ENCODE measurements around the gene GNG2.
A peak's percentile ranks its signal among the peaks of the same experiment; 100 is the strongest.

The GNG2 gene

GRCh38 chr14:51998348-51998747 lies 137.9 kb downstream of the GNG2 start:
- no peak for DNase-seq (ENCODE audit: low spot score)

- no peak for DNase-seq (ENCODE audit: low spot score)
Observed at GRCh38 chr14:51999084-51999483, 138.7 kb downstream of the GNG2 start.

DNA sequence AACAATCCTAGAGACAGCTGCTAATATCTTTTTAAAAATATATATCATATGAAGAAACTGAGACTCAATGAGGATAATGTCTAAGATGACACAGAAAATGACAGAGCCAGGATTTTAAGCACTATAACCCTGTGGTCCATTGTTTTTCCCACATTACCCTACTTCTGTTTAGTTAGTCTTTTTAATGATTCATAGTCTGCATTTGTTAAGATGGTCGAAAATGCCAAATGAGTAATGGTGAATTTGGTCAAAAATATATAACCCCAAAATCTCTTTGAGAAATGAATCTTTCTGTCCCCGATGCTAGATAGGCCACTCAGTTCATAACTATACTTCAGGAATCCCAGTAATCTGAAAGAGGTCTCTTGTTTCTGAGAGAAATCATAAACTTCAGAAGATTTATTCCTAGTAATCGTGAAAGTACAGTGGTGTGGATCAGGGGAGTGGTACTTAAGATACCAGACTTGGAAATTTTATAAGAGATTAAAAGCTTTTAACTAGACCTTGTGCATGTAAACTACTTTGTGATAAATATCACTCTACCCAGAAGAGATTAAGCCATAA lies 139.7 kb downstream of the GNG2 start:
- no peak for DNase-seq (ENCODE audit: low spot score)

DNA sequence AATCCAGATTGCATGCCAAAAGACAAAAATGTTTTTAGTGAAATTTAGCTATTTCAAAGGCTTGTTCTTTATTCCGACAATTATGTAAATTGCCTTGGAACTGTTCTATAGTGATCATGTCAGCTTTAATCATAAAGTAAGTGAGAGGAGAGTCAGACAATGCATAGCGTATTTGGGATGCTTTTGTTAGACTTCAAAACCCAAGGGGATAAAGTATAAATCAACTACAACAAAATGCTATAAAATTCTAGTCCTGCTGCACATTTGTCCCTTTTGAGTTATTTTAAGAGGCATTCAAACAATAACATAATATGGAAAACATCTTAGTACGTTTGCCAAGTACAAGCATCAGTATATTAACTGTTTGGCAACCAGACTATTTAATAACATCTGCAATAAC lies 140.3 kb downstream of the GNG2 start:
- no peak for DNase-seq (ENCODE audit: low spot score)

- DNase-seq (ENCODE audit: low spot score), result no peak
Observed at GRCh38 chr14:52002542-52002941, 142.1 kb downstream of the GNG2 start.

GRCh38 chr14:52003324-52003723 lies 142.9 kb downstream of the GNG2 start:
- no peak for DNase-seq (ENCODE audit: low spot score)

- no peak for DNase-seq (ENCODE audit: low spot score)
Observed at GRCh38 chr14:52005625-52006024, 145.2 kb downstream of the GNG2 start.

DNA sequence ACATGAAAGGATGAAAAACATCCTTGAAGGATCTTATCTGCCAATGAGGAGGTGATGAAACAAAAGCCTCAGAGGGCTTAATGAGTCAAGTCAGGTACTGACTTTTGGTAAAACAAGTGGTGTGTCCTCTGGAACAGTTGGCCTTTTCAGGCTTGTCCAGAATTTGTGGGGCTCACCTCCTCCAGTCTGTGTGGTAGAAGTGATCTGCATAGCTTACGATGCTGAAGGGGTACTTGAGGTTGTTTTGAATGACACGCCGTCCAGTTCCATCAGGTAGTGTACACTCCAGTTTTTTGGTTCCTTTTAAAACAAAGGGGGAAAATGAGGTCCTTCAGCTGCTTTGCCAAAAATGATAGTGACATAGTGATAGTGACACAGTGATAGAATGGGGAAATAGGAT lies 145.9 kb downstream of the GNG2 start:
- DNase-seq (ENCODE audit: low spot score), result no peak

- no peak for DNase-seq (ENCODE audit: low spot score)
Observed at GRCh38 chr14:52007211-52007610, 146.8 kb downstream of the GNG2 start.

- DNase-seq (ENCODE audit: low spot score), result no peak
Observed at GRCh38 chr14:52007637-52008036, 147.2 kb downstream of the GNG2 start.

DNA sequence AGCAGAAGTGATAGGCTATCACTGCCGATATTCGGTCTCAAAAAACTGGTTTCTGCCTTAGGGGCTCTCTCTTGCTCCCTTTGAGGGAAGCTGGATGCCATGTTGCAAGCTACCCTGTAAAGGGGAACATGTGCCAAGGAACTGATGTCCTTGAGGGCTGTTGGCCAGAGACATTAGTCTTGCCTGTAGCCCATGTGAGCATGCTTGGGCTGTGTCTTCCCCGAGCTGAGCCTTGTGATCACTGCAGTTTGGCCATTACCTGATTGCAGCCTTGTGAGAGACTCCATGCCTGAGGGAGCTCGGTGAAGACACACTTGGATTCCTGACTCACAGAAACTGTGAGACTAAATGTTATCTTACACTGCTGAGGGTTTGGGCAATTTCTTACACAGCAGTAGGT lies 147.7 kb downstream of the GNG2 start:
- no peak for DNase-seq (ENCODE audit: low spot score)

DNA sequence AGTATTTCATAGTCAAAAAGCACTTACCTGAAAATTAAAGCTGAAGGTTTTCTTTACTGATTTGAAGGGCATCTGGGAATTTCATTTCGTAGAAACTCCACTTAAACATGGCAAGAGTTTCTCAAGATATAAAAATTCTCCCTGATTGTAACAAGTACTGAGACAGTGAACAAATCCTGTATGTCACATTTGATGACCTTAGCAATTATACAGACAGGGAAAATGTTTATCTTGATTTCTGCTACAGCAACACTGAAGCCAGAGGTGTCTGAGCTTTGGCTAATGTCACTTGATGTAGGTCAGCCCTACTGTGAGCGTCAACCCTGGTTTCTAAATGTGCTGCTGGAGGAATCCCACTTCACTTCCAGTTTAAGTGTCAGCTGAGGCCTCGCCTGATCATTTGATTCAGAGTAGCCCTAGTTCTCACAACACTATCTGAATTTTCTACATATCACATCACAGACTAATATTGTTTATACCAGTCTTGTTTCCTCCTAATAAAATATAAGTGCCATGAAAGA lies 149.8 kb downstream of the GNG2 start:
- no peak for DNase-seq (ENCODE audit: low spot score)

GRCh38 chr14:52011523-52011922 lies 151.1 kb downstream of the GNG2 start:
- no peak for DNase-seq (ENCODE audit: low spot score)

DNA sequence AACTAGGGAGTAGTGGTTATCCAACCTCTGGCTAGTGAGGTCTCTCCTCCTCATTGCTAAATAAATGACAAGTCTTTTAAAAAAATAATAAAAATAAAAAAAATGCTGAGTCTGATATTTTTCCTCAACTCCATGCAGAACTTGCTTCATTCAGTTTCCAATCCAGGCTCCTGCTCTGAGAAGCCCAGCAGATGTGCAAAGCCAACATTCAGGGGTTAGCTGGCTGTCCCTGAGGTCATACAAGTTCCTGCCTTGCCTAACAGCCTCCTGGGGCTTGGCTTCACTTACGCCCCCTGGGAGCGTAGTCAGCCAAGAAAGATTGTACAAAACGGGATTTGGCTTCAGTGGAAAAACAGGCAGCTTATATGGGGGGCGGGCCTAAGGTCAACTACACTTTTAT lies 152.2 kb downstream of the GNG2 start:
- DNase-seq (ENCODE audit: low spot score), result no peak

DNA sequence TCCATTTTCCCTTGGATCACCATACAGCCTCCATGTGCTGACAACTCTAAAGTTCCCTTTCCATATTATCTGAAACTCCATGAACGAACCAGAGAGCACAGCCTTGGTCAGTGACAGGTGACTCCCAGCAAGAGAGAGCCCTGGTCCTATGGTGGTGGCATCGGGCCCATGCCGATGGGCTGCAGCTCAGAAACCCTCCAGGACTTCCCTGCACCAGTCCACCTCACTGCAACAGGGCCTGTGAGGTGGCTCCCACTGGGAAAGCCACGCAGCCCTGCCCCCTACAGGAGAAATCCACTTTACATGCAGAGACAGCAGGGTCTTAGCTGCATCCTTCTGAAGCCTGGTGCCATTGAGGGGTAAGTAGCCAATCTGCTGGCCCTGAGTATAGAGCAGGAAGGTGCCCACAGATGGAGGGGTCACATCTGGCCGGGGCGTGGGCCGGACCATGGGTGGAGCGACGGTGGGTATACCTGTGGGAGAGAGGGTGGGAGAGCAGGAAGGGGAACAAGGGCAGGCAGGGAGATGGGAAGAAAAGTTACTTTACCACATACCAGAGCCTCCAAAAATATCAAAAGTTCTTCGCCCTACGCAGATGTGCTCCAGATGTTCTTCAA lies 153.7 kb downstream of the GNG2 start:
- peak; percentile 20 for DNase-seq (ENCODE audit: low spot score)

DNA sequence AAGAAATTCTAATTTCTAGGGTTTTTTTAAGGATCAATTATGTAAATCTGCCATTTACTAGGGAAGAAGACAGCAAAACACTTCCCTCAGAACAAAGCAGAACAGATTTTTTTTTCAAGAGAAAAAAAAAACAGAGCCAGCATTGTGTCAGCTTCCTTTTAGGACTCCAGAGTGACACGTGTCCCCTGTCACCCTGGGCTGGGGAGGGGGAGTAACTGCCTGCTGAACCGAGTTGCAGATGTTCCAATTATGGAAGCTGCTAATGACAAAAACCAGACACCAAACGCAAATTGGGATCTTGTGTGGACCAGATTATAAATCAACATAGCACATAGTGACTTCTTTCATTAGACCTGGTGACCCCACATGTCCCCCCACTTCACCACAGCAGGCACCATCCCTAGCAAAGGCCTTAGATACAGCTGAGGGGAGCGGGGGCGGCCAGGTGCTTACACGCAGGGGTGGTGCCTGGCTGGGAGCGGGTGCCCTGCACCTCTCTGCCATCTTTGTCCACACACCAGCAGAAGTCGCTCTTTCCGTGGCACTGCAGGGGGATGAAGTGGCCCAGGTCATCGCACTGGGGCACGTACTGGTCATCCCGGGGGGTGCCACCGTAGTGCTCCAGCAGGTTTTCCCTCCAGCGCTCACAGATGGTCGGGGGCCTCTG lies 154.3 kb downstream of the GNG2 start:
- no peak for DNase-seq (ENCODE audit: low spot score)

- DNase-seq (ENCODE audit: low spot score), result peak; percentile 11
Observed at GRCh38 chr14:52015411-52016030, 155.1 kb downstream of the GNG2 start.

DNA sequence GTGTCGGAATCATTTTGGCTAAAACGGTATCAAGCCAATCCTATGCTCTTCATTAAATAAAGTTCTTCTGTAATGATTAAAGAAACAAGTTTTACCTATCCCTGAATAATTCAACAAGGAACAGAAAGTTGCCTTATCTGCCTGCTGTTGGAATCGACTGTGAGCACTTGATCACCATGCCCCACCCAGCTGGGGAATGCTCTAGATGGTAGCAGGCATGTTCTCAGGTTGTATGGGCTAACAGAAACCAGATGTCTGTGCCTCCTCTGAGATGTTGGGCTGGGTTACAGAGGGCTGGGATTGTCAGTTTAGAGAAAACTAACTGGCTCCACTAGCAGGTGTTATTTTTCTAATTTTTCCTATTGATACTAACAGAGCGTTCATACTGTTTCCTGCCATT lies 157.8 kb downstream of the GNG2 start:
- DNase-seq (ENCODE audit: low spot score), result no peak

GRCh38 chr14:52018970-52019369 lies 158.6 kb downstream of the GNG2 start:
- DNase-seq (ENCODE audit: low spot score), result no peak

All from HuH-7 (cell line).